Measurements from ENCODE around the gene HMGA1.

HMGA1 gene, protein sequence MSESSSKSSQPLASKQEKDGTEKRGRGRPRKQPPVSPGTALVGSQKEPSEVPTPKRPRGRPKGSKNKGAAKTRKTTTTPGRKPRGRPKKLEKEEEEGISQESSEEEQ

DNA sequence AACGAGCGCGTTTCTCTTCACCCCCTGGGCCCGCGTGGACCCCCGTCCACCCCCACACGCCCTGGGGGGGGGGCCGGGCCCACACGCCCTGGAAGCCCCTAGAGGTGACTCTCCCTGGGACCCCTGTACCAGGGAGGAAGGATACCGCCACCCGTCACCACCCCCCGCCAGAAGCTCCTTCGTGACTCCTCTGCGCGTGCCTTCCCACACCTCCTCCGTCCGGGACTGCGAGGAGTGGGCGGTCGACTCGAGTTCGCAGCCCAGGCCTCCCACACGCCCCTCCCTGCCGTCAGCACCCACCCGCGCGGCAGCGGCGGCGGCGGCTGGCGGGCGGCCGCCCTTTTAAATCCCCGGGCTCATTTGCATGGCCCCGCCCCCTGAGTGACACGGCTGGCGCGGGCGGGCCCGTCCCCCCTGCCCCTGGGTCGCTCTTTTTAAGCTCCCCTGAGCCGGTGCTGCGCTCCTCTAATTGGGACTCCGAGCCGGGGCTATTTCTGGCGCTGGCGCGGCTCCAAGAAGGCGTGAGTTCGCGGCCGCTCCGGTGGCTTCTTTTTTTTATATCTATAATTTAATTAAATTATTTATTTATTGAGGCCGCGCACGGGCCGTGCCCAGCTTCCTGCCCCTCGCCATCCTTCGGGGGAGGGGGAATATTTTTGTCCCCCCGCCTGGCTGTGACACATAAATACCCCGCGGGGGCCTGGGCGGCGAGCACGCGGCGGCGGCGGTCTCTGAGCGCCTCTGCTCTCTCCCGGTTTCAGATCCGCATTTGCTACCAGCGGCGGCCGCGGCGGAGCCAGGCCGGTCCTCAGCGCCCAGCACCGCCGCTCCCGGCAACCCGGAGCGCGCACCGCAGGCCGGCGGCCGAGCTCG, at the start of gene HMGA1:
TSS of gene HMGA1 (plus strand) at position 431 of the 873 bp plus-strand sequence. CDS start 3,908 bp downstream, outside the sequence.
- peak; percentile 89 for DNase-seq

DNA sequence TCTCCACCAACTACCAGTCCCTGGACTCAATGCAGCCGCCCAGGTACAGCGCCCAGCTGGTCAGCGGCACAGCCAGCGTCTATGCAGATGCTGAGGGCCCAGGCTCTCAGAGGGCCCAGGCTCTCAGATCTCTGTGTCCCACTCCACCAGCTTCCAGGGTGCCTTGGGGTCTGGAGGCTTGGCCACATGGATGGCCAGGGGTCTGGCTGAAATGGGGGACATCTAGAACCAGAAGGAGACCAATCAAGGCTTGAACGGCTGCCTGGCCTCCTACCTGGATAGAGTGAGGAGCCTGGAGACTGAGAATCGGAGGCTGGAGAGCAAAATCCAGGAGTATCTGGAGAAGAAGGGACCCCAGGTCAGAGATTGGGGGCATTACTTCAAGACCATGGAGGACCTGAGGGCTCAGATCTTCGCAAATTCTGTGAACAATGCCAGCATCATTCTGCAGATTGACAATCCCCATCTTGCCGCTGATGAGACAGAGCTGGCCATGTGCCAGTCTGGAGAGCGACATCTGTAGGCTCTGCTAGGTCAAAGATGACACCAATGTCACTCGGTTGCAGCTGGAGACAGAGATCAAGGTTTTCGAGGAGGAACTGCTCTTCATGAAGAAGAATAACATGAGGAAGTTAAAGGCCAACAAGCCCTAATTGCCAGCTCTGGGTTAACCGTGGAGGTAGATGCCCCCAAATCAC, 46.7 kb upstream of the HMGA1 start:
- DNase-seq: no peak

DNA sequence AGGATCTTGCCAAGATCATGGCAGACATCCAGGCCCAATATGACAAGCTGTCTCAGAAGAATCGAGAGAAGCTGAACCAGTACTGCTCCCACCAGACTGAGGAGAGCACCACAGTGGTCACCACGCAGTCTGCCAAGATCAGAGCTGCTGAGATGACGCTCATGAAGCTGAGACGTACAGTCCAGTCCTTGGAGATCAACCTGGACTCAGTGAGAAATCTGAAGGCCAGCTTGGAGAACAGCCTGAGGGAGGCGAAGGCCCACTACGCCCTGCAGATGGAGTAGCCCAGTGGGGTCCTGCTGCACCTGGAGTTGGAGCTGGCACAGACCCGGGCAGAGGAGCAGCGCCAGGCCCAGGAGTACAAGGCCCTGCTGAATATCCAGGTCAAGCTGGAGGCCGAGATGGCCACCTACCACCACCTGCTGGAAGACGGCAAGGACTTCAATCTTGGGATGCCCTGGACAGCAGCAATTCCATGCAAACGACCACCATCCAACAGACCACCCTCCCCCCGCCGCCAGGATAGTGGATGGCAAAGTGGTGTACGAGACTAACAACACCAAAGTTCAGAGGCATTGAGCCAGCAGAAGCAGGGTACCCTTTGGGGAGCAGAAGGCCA, 46.1 kb upstream of the HMGA1 start:
- no peak for DNase-seq

DNA sequence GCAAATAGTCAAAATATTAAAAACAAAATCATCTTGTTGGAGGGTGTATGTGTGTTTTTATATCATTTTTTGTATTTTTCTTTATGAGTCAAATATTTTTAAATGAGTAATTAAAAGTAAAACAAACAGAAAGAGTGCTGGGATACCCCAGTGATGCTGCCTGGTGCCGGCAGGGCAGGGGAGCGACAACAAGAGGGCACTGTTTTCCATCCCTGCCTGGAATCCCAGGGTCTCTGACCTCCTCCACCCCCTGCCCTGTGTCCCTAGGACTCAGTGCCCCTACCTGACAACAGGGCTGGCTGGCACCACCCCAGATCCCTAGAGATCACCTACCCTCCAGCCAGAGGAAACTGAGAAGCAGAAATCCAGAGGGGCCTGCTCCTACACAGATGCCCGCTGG, 41.9 kb upstream of the HMGA1 start:
- no peak for DNase-seq

DNA sequence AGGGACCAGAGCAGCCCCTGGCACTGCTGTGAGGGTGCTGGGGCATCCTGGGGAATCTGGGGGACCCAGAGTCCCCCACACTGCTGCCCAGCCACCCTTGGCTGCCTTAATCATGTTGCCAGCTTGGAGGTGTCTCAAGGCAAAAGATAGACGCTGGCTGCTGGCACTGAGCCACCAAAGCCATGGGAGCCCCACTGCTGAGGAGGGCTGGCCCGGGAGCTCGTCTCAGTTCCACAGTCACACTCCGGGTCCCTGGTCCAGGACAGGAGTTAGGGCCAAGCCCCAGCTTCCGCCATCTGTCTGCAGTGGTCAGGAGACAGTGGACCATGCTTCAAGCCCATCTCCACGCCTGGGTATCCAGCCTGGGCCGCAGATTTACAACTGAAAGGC, 41.0 kb upstream of the HMGA1 start:
- DNase-seq: no peak

DNA sequence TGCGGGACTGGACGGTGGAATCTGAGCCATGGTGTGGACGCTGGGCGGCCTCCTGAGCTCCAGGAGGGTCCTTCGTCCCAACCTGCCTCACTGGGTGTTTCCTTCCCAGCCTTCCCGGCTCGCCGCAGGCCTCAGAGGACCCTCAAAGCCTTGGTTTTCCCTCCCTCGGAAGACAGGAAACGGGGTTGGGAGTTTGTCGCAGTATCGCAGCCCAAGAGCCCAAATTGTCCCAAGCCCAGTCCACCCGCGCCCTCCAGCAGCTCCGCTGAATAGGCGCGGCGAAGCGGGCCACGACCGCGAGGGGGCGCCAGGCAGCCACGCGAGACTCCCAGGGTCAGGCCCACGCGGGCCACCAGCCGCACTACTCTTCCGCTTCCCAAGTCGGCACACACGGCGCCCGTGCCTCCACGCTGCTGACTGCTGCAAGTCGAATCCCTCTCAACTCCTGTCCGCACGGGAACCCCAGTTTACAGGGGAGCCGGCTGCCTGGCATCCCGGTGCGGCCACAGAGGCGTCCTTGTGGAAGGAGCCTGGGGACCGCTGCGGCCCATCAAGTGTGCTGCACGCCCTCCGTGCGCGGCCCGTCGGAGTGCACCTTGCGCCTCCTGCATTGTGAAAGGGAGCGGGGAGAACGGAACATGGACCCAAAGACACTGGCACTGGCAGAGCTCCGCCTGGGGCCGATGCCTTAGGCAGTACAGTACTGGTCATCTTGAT, 40.4 kb upstream of the HMGA1 start:
- DNase-seq: peak; percentile 87

DNA sequence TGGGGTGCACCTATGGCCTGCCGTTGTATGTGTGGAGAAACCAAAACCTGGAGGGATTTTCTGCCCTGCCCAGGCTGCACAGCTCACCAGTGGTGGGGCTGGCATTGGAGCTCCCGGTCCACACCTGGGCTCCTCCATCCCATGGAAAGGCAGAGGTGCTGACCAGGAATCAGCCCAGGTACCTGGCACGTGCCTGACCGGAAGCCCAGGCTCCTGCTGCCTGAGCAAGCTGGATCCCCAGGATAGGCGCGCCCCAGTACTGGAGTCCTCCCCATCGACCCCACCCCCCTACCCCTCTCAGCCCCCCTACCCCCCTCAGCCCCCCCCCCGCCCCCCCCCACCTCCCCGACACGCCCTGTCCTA, 39.9 kb upstream of the HMGA1 start:
- DNase-seq: no peak

DNA sequence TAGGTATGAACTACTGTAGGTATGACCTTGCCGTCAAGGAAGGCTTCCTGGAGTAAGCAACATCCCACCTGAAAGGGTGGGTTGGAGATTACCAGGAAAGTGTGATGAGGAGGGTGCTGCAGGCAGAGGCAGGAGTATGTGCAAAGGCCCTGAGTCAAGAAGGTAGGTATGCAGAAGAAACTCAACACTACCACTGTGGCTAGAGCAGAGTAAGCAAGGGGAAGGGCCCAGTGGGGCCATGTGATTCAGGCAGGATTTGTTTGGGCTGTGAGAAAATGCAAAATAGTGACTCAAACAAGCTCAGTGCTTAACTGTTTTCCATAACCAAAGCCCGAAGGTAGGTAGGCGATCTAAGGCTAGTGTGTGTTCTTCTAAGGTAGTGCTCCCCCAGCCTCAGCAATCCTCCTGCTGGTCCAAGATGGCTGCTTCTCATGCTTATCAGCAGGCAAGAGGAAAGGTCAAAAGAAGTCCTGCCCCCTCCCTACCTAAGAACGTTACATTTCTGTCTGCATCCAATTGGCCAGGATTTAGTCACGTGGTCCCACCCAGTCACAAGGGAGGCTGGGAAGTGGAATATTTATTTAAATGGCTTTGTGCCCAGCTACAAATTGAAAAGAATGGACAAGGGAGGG, 36.2 kb upstream of the HMGA1 start:
- DNase-seq: no peak

DNA sequence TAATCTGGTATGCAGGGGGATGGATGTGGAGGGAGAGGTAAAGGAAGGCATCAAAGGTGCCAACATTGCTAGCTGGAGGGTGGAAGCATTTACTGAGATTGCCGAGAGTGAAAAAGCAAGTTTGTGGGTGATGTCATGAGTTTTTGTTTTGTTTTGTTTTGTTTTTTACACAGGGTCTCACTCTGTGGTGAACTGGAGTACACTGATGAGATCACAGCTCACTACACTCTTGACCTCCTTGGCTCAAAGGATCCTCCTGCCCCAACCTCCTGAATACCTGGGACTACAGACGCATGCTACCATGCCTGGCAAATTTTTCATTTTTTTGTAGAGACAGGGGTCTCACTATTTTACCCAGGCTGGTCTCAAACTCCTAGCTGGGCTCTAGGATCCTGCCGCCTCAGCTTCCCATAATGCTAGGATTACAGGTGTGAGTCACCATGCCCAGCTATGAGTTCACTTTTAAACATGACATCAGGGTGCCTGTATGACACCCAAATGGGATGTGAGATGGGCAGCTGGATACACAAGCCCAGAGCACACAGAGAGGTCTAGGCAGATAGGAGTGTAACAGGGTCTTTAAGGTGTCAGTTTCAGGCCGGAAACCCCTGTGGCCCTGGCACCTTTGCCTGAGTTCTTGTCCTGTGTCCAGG, 35.1 kb upstream of the HMGA1 start:
- DNase-seq: no peak

DNA sequence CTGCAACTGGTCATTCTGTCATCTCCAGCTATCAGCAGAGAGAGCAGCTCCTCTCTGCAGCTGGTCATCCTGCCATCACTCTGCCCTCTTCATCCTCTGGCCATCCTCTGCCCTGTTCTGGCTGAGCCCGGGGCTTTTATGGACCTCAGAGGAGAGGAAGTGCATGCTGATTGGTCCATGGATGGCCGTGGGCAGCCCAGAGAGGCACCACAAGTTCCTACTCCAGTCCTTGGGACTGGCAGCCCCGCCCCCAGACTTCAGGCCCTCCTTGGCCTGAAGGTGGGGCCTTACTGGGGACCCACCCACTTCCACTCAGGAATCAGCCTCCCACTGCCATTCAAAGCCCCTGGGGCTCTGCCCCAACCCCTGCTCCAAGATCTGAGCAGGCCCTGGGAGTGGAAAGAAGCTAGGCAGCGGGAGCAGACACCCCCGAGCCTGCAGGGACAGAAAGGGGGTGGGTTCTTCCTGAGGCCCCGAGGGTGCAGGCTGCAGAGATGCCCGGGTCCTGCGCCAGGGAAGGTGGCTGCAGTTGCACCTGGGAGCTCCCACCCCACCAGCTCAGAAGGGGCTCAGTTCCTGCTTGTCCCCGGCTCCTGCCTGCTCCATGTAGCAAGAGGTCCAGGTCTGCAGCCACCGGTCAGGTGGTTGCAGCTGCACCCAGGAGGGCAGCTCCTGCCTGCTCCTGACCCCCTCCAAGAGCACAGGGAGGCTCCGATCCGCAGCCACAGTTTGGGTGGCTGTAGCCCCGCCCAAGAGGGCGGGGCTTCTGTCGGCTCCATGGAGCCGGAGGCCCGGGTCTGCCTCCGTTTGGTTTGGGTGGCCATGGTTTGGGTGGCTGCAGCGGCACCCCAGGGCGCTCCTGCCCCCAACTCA, 34.1 kb upstream of the HMGA1 start:
- DNase-seq: no peak

DNA sequence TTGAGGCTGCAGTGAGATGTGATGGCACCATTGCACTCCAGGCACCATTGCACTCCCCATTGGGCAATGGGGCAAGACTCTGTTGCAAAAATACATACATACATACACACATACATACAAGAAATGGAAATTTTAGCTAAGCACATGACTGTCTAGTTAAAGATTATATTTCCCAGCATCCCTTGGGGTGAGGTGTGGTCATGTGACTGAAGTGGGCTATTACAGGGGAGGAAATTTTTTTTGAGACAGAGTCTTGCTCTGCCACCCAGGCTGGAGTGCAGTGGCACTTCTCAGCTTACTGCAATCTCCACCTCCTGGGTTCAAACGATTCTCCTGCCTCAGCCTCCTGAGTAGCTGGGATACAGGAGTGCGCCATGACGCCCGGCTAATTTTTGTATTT, 32.0 kb upstream of the HMGA1 start:
- no peak for DNase-seq

DNA sequence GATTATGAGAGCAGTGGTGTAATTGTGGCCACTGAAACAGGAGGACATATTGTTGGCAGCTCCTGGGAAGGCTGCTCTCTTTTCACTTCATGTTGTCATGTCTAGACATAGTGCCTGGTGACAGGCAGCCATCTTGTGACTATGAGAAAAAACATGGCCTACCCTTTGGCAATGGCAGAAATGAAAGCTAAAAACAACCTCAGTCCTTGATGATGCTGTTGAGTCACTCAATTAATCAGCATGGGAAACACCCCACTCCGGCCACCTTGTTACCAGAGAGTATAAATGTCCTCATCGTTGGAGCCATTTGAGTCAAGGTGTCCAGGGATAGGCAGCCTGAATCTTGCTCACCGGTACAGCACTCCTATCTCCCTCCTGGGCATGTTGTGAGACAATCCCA, 31.2 kb upstream of the HMGA1 start:
- no peak for DNase-seq

DNA sequence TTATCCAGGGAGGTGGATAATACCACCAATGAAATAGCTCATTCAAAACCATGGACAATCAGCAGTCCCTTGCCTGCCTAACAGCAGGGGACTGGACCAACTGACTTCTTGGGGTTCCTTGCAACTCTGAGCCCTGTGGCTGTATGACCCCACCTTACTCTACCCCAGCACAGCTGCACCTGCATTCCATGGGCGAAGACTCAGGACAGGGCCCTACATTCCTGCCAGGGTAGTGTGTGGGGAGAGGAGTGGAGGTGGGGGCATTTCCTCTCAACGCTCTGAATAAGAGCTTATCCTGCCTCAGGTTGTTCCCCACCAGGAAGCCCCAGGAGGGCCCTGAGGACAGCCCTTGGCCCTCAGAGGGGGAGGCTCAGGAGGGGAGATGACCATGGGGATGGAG, 30.8 kb upstream of the HMGA1 start:
- DNase-seq: no peak

DNA sequence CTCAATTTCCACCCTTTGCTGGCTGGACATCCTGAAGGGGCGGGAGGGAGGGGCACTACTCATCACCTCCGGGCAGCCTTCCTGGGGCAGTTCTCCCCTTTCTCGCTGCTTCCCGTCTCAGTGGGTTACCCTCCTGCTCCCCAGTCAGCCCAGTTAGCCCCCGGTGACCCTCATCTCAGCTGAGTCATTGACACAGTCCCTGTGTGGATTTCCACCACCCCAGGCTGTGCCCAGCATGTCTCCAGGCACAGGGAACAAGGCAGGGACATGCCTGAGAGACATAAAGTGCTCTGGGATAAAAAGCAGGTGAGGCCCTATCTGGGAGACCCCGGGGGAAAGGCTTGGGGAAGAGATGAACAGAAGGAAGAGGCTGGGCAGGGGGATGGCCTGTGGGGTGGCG, 29.9 kb upstream of the HMGA1 start:
- DNase-seq: no peak

DNA sequence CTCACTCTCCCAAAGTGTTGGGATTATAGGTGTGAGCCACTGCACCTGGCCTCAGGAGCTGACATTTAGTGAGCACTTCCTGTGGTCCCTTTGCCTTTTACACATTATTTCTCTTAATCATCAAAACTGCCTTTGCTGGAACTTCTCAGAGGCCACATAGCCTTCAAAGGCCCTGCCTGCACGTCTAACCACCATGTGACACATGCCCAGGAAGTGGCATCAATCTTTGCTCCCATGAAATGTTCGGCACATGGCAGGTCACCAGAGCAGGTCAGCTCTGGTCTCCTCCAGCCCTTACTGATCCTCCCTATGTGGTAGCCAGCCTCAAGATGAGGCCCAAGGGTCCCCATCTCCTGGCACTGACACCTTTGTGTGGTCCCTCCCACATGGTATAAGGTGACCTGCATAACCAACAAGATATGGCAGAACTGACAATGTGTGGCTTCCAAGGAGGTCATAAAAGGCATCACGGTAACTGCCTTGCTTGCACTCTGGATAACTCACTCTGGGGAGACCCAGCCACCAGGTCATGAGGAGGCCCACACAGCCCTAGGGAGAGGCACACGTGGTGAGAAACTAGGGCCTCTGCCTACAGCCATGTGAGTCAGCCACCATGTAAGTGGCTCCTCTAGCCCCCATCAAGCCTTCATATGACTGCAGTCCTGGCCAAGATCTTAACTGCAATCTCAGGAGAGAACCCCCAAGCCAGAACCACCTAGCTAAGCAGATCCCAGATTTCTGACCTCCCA, 28.8 kb upstream of the HMGA1 start:
- no peak for DNase-seq

DNA sequence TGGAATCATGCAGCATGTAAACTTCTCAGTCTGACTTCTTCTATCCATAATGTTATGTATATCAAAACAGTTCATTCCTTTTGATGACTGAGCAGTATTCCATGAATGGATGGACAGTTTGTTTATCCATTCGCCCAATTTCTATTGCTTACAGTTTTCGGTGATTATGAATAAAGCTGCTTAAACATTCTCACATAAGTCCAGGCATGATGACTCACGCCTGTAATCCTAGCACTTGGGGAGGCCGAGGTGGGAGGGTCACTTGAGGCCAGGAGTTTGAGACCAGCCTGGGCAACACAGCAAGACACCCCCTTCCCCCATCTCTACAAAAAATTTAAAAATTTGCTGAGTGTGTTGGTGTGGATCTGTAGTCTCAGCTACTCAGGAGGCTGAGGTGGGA, 22.9 kb upstream of the HMGA1 start:
- no peak for DNase-seq

DNA sequence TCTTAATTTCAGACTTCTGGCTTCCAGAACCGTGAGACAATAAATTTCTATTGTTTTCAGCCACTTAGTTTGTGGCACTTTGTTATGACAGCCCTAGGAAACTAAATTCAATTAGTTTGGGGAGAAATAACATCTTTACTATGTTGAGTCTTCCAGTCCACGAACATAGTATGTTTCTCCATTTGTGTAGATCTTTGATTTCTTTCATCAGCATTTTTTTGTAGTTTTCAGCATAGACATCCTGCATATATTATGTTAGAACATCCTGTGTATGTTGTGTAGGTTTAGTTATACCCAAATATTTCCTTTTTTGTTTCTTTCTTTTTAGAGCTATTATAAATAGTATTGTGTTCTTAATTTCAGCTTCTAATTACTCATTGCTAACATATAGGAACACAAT, 18.0 kb upstream of the HMGA1 start:
- no peak for DNase-seq

DNA sequence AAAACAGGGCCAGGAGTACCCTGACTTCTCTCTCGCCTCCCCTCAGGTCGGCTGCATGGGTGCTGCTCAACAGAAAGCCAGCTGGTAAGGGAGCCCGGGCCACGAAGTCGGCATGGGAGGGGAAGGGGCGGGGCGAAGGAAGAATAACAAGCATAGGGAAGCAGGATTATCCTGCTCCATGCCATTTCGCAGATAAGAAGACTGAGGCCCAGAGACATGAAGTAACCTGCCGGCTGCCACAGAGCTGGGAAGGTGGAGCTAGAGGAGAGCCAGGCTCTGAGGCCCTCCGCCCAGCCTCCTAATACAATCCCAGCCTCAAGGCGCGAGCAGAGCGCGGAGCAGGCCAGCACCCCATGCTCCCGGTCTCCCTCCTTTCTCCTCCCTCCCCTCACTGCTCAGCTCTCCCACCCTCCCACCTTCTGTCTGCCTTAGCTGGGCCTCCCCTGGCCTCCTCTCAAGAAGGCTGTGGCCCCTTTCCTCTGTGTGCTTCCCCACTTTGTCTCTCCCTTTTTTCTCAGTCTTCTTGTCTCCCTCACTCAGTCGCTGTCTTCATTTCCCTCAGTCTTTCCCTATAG, 13.2 kb upstream of the HMGA1 start:
- no peak for DNase-seq

DNA sequence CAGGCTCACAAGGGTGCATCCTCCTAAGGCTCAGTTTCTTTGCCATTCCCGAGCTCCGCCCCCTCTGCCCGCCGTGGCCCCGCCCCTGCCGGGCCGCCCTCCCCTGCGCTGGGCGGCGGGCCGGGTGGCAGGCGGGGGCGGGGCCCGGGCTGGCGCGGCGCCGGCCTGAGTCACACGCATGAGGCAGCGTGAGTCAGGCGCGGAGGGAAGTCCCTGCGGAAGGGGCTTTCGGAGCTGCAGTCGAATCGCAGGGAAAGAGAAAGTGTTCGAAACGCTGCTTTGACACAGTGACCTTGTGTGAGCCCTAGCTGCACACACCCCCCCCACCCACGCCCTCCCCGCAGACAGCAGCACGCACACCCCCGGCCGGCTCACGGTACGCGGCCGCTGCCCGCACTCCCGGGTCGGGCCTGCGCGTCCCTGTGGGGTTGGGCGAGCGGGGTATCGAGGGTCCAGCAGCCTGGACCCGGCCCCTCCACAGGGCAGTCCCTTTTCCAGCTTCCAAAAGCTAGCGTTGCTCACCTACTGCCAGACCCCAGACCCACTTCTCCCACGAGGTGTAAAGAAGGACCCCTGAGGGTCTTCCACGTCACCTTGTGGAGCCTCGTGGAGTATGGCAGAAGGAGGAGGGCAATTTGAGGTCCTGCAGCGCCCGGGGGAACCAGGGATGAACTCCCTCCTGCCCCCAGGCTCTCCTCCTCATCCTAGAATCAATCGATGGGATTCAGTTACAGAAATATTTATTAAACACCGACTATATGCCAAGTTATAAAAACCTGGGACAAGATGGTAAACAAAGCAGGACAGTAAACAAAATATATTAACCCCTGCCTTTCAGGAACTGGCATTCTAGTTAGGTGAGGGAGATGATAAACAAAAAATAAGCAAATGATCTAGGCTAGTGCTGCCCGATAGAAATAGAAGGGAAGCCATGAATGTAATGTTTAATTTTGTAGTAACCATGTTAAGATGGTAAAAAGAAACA, 12.4 kb upstream of the HMGA1 start:
- DNase-seq: peak; percentile 95

All from femur (tissue), 1 donor.